ENCODE measurements around the gene VAX1. TPM values are rescaled to one million over a fixed set of nuclear protein-coding genes. Genes with fewer than 3 reads are reported as not detected.

The VAX1 gene
- total RNA-seq, 1 donor from 2014 or later, result not detected

- DNase-seq (ENCODE audit: low read depth in 2 of 2), result no peak
Observed at GRCh38 chr10:117164592-117165537, 26.8 kb upstream of the VAX1 start.

GRCh38 chr10:117163954-117164548 is 26.0 kb upstream of the VAX1 start:
- no peak for DNase-seq (ENCODE audit: low read depth in 2 of 2)

GRCh38 chr10:117163061-117163953 is 25.2 kb upstream of the VAX1 start:
- DNase-seq (ENCODE audit: low read depth in 2 of 2), result no peak

GRCh38 chr10:117162093-117163060 is 24.3 kb upstream of the VAX1 start:
- no peak for DNase-seq (ENCODE audit: low read depth in 2 of 2)

- DNase-seq (ENCODE audit: low read depth in 2 of 2), result no peak
Observed at GRCh38 chr10:117161386-117162033, 23.4 kb upstream of the VAX1 start.

- no peak for DNase-seq (ENCODE audit: low read depth in 2 of 2)
Observed at GRCh38 chr10:117160567-117160966, 22.5 kb upstream of the VAX1 start.

GRCh38 chr10:117159390-117159789 is 21.3 kb upstream of the VAX1 start:
- no peak for DNase-seq (ENCODE audit: low read depth in 2 of 2)

- DNase-seq (ENCODE audit: low read depth in 2 of 2), result no peak
Observed at GRCh38 chr10:117158297-117158696, 20.2 kb upstream of the VAX1 start.

GRCh38 chr10:117152668-117153067 is 14.6 kb upstream of the VAX1 start:
- DNase-seq (ENCODE audit: low read depth in 2 of 2), result no peak

GRCh38 chr10:117148284-117148683 is 10.2 kb upstream of the VAX1 start:
- no peak for DNase-seq (ENCODE audit: low read depth in 2 of 2)

- DNase-seq (ENCODE audit: low read depth in 2 of 2), result no peak
Observed at GRCh38 chr10:117145019-117145418, 6.9 kb upstream of the VAX1 start.

- DNase-seq (ENCODE audit: low read depth in 2 of 2), result no peak
Observed at GRCh38 chr10:117143103-117143823, 5.2 kb upstream of the VAX1 start.

- DNase-seq (ENCODE audit: low read depth in 2 of 2), result no peak
Observed at GRCh38 chr10:117140525-117140902, 2.4 kb upstream of the VAX1 start.

GRCh38 chr10:117139581-117140524 is 1.8 kb upstream of the VAX1 start:
- no peak for DNase-seq (ENCODE audit: low read depth in 2 of 2)

- DNase-seq (ENCODE audit: low read depth in 2 of 2), result no peak
Observed at GRCh38 chr10:117138838-117139580, 939 bp upstream of the VAX1 start.

- DNase-seq (ENCODE audit: low read depth in 2 of 2), result peak in 1 of 2 donors; percentile 23
Observed at GRCh38 chr10:117137031-117137910, 799 bp downstream of the VAX1 start.

Data from dermis microvascular lymphatic vessel endothelial cell (primary cell).